PC-3 (cell line): ENCODE measurements around the gene GLUD2. TPM values are rescaled to one million over a fixed set of nuclear protein-coding genes. Genes with fewer than 3 reads are reported as not detected.

Experiments used
- ATAC-seq: fragments of 200-7000 bp; cut with Tn5 transposase; 2 replicates; pipeline ENCODE4 v1.9.1; 2020; ENCODE audit warnings: mild to moderate bottlenecking, moderate library complexity
- BruUV-seq: library from RNA; stranded (reverse); fragments of 400-500 nt; replicated peaks from 2 replicates; lab custom pipeline; 2021; lab: Mats Ljungman, UMichigan
- CTCF ChIA-PET: fragments of 300-600 bp; sonication (Branson Sonifier 250); formaldehyde crosslinking; loops from one replicate; lab custom pipeline; 2022; ENCODE audit warnings: antibody characterized with exemption; lab: Charles Lee
- POLR2A ChIA-PET: fragments of 300-600 bp; sonication (Branson Sonifier 250); formaldehyde crosslinking; loops from one replicate; lab custom pipeline; 2022; ENCODE audit warnings: antibody characterized with exemption; ENCODE audit not compliant: unreplicated experiment; lab: Charles Lee
- DNase-seq: peaks from one replicate; pipeline ENCODE4 v3.0.0-alpha.2; 2015
- H2AFZ ChIP-seq: fragments of 300-600 bp; sonication (generic); 2 replicates; pipeline ENCODE4 v1.6.0; 2016; ENCODE audit warnings: antibody characterized with exemption, low read length
- H3F3A ChIP-seq: fragments of 300-600 bp; sonication (generic); one replicate; pipeline ENCODE4 v1.6.0; 2017; ENCODE audit warnings: antibody characterized with exemption, low read length, control low read depth, mild to moderate bottlenecking; ENCODE audit not compliant: unreplicated experiment
- H3K27ac ChIP-seq: fragments of 300-600 bp; sonication (generic); 2 replicates; pipeline ENCODE4 v1.5.1; 2016; ENCODE audit warnings: mild to moderate bottlenecking, low read length
- H3K27me3 ChIP-seq: fragments of 300-600 bp; sonication (generic); 2 replicates; pipeline ENCODE4 v1.6.1; 2016; ENCODE audit warnings: low read length, mixed read lengths
- H3K36me3 ChIP-seq: fragments of 300-600 bp; sonication (generic); 2 replicates; pipeline ENCODE4 v1.6.1; 2016; ENCODE audit warnings: low read depth, mixed run types, low read length, mixed read lengths
- H3K4me1 ChIP-seq: fragments of 300-600 bp; sonication (generic); 2 replicates; pipeline ENCODE4 v1.5.1; 2016; ENCODE audit warnings: low read length; ENCODE audit not compliant: insufficient read depth
- H3K4me2 ChIP-seq: fragments of 300-600 bp; sonication (generic); 2 replicates; pipeline ENCODE4 v1.6.0; 2016; ENCODE audit warnings: low read length
- H3K4me3 ChIP-seq: fragments of 300-600 bp; sonication (generic); 2 replicates; pipeline ENCODE4 v1.5.1; 2016; ENCODE audit warnings: mild to moderate bottlenecking, low read length, mixed read lengths
- H3K79me2 ChIP-seq: fragments of 300-600 bp; sonication (generic); 2 replicates; pipeline ENCODE4 v1.6.1; 2017; ENCODE audit warnings: low read length, mixed read lengths
- H3K9ac ChIP-seq: fragments of 300-600 bp; sonication (generic); 2 replicates; pipeline ENCODE4 v1.6.0; 2016; ENCODE audit warnings: mild to moderate bottlenecking, low read length
- H3K9me2 ChIP-seq: fragments of 300-600 bp; sonication (generic); replicated peaks from 2 replicates; pipeline ENCODE4 v1.6.1; 2016; ENCODE audit warnings: mixed run types, low read length, mixed read lengths
- H3K9me3 ChIP-seq: fragments of 300-600 bp; sonication (generic); 2 replicates; pipeline ENCODE4 v1.6.1; 2016; ENCODE audit warnings: low read length, mixed read lengths
- H4K20me1 ChIP-seq: fragments of 300-600 bp; sonication (generic); 2 replicates; pipeline ENCODE4 v1.6.1; 2016; ENCODE audit warnings: low read length, mixed read lengths
- EZH2 ChIP-seq: fragments of 300-600 bp; sonication (generic); IDR thresholded peaks from one replicate; pipeline ENCODE4 v1.6.1; 2017; ENCODE audit warnings: antibody characterized with exemption, mild to moderate bottlenecking, low read length; ENCODE audit not compliant: unreplicated experiment
- EZH2phosphoT487 ChIP-seq: fragments of 300-600 bp; sonication (generic); IDR thresholded peaks from 2 replicates; pipeline ENCODE4 v1.6.1; 2018; ENCODE audit warnings: mild to moderate bottlenecking, antibody characterized with exemption, low read length, borderline replicate concordance
- intact Hi-C: fragments of 100-400 bp; cut with micrococcal nuclease; formaldehyde crosslinking; loops from 2 replicates; pipeline ENCODE4 v1.9.0; 2023
- total RNA-seq: library from RNA; depleted of rRNA; stranded (reverse); fragments of >200 nt; gene quantifications from 2 replicates; pipeline ENCODE4 v1.2.3, GENCODE V29; 2014
- TF ChIP-seq, protein P1 (sequence below): fragments of 300-600 bp; sonication (generic); conservative IDR thresholded peaks from 2 replicates; pipeline ENCODE4 v1.5.1; 2017; ENCODE audit warnings: antibody characterized with exemption, low read depth, mild to moderate bottlenecking, low read length

GLUD2 gene
- total RNA-seq, 1 experiment from 2014 or later, result 0.40 TPM

DNA sequence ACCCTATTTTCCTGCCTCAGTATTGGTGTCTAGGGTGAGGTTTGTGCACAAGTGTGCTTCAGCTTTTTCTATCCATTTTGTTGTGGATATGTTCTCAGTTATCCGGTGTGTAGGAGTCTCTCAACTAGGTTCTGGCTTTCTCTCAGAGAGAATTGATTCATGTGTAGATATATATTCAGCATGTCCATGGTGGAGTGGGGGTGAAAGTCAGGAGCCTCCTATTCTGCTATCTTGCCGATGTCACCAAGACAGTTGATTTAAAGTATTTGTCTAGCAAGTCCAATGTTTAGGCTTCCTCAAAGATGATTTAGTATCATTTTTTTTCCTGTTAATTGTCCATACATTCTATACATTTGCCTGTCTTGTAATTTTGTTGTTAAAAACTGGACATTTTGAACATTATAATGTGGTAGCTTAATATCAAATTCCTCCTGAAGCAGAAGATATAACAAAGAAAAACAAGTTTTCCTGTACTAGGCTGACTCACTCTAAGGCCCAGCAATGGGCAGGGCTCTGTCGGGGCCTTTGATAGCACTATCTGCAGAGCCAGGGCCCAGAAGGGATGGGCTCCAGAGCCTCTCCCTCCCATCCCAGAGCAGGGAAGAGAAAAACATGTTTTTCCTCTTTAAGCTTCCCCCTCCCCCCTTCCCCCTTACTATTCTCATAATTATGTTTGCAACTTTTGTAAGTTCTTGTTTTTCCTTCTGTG lies 37.6 kb downstream of the GLUD2 start:
- Histone ChIP-seq H3K9me2 (no peaks in the 10 kb centered on the region), H3K4me2 (no peak overlapping the region), H3K9ac (no peak overlapping the region), H3K9me3 (no peaks in the 10 kb centered on the region), H3F3A (no peaks in the 10 kb centered on the region), H2AFZ (no peak overlapping the region), H3K79me2 (no peaks in the 10 kb centered on the region), H3K4me3 (no peak overlapping the region), H3K27me3 (no peaks in the 10 kb centered on the region), H3K4me1 (no peaks in the 10 kb centered on the region), H3K27ac (no peak overlapping the region), H4K20me1 (no peaks in the 10 kb centered on the region), H3K36me3 (no peaks in the 10 kb centered on the region)
- ATAC-seq (no peak), DNase-seq (no peak)
- ChIA-PET POLR2A (no interaction called here), CTCF (no interaction called here)
- TF ChIP-seq EZH2phosphoT487 (no peak), EZH2 (no peak)
- TF ChIP-seq, protein P1, sequence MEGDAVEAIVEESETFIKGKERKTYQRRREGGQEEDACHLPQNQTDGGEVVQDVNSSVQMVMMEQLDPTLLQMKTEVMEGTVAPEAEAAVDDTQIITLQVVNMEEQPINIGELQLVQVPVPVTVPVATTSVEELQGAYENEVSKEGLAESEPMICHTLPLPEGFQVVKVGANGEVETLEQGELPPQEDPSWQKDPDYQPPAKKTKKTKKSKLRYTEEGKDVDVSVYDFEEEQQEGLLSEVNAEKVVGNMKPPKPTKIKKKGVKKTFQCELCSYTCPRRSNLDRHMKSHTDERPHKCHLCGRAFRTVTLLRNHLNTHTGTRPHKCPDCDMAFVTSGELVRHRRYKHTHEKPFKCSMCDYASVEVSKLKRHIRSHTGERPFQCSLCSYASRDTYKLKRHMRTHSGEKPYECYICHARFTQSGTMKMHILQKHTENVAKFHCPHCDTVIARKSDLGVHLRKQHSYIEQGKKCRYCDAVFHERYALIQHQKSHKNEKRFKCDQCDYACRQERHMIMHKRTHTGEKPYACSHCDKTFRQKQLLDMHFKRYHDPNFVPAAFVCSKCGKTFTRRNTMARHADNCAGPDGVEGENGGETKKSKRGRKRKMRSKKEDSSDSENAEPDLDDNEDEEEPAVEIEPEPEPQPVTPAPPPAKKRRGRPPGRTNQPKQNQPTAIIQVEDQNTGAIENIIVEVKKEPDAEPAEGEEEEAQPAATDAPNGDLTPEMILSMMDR, result no peak
- intact Hi-C loops, result no loop called here
- no TSS peak for BruUV-seq

DNA sequence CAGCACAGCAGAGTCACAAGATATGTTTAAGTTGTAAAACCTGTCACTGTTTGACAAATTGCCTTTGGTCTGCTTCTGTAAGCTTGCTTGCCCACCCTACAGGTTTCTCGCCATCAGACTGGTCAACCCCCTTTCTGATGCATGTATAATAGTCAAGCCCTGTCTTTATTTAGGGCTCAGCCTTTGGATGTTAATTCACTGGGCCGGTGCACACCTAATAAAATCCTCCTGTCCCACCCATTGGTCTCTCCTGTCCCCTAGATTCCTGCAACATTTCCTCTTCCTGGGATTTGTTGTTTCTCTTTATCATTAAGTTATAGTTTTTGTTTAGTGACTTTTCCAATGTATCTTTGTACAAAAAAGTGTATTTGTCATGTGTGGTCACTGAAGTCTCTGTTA lies 38.2 kb downstream of the GLUD2 start:
- TF ChIP-seq EZH2phosphoT487 (no peak), EZH2 (no peak)
- TF ChIP-seq, protein P1, result no peak
- no TSS peak for BruUV-seq
- POLR2A ChIA-PET, result no interaction called here
- no peak overlapping the region for H2AFZ ChIP-seq
- no peaks in the 10 kb centered on the region for H3K9me3 ChIP-seq
- no peak overlapping the region for H3K4me3 ChIP-seq
- no peaks in the 10 kb centered on the region for H3K4me1 ChIP-seq
- no peaks in the 10 kb centered on the region for H3K27me3 ChIP-seq
- H3F3A ChIP-seq, result no peaks in the 10 kb centered on the region
- no peak overlapping the region for H3K27ac ChIP-seq
- H4K20me1 ChIP-seq, result no peaks in the 10 kb centered on the region
- no peak overlapping the region for H3K4me2 ChIP-seq
- H3K79me2 ChIP-seq, result no peaks in the 10 kb centered on the region
- no peak overlapping the region for H3K9ac ChIP-seq
- H3K36me3 ChIP-seq, result no peaks in the 10 kb centered on the region
- CTCF ChIA-PET, result no interaction called here
- ATAC-seq (no peak), DNase-seq (no peak)
- H3K9me2 ChIP-seq, result no peaks in the 10 kb centered on the region
- intact Hi-C loops, result no loop called here

DNA sequence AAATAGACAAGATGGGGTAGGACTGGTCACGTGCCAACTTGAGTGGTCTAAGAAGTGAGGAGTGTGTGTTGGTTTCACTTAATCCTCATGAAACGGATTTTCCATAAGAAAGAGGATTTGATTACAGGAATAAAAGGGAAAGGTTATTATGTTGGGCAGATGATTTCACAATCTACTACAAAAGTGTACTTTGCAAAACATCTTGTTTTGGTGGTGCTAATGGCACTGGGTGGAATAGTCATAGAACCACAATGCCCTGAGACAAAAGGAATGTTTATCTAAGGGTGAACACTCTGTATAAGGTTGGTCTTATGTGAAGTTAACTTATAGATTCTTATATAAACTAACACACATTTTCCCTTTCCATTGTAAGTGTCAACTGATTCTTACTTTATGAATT lies 45.6 kb downstream of the GLUD2 start:
- DNase-seq (peak; percentile 3), ATAC-seq (no peak)
- CTCF ChIA-PET, result no interaction called here
- Histone ChIP-seq H3K4me3 (no peak overlapping the region), H3K27ac (no peak overlapping the region), H2AFZ (no peak overlapping the region), H3K9ac (no peak overlapping the region), H3K4me1 (no peaks in the 10 kb centered on the region), H4K20me1 (no peaks in the 10 kb centered on the region), H3K9me2 (no peaks in the 10 kb centered on the region), H3F3A (no peaks in the 10 kb centered on the region), H3K4me2 (no peak overlapping the region), H3K27me3 (no peaks in the 10 kb centered on the region), H3K9me3 (no peaks in the 10 kb centered on the region), H3K36me3 (no peaks in the 10 kb centered on the region), H3K79me2 (no peaks in the 10 kb centered on the region)
- TF ChIP-seq EZH2phosphoT487 (no peak), EZH2 (no peak)
- TF ChIP-seq, protein P1, result no peak
- BruUV-seq, result no TSS peak
- intact Hi-C loops, result no loop called here
- POLR2A ChIA-PET, result no interaction called here
